Endothelial cell of umbilical vein (primary cell): ENCODE measurements around the gene PRRT1. TPM values are rescaled to one million over a fixed set of nuclear protein-coding genes. Genes with fewer than 3 reads are reported as not detected.

ENCODE experiments used
- BruUV-seq: library from RNA; stranded (reverse); fragments of 400-500 nt; replicated peaks from 2 replicates; lab custom pipeline; 2021; lab: Mats Ljungman, UMichigan
- CTCF ChIA-PET: fragments of 300-600, 350-600 bp; sonication (Branson Sonifier 250); formaldehyde crosslinking; loops from one replicate; lab custom pipeline; 2021; ENCODE audit warnings: antibody characterized with exemption, inconsistent platforms; lab: Charles Lee
- POLR2A ChIA-PET: fragments of 300-600, 350-600 bp; sonication (Branson Sonifier 250); formaldehyde crosslinking; loops from one replicate; lab custom pipeline; 2021; ENCODE audit warnings: antibody characterized with exemption, inconsistent platforms; lab: Charles Lee
- DNase-seq: peaks from one replicate; pipeline ENCODE4 v3.0.0-alpha.2; 2011; ENCODE audit warnings: low read depth, low spot score
- FAIRE-seq: peaks from 2 replicates; lab custom pipeline; 2011; peaks lifted over from hg19 to GRCh38; lab: Jason Lieb, UNC
- H2AFZ ChIP-seq: 2 replicates; pipeline ENCODE4 v1.6.0; 2012; ENCODE audit warnings: low read depth, low read length, control low read depth, inconsistent platforms
- H3K27ac ChIP-seq: 2 replicates; pipeline ENCODE4 v1.5.1; 2011; ENCODE audit warnings: low read depth, mild to moderate bottlenecking, control low read depth, low read length, moderate library complexity; ENCODE audit not compliant: insufficient read depth
- H3K27me3 ChIP-seq, 2 experiments: 2 replicates each; pipeline versions ENCODE4 v1.6.0 to v1.6.1; 2011; ENCODE audit warnings: low read length in 2 of 2, mixed read lengths in 1 of 2; ENCODE audit not compliant: control insufficient read depth in 2 of 2, insufficient read depth in 2 of 2
- H3K36me3 ChIP-seq, 2 experiments: 2 replicates in 1 of 2; 3 replicates in 1 of 2; pipeline ENCODE4 v1.5.1; 2011; ENCODE audit warnings: low read length in 2 of 2, mild to moderate bottlenecking in 1 of 2, moderate library complexity in 1 of 2; ENCODE audit not compliant: control insufficient read depth in 2 of 2, insufficient read depth in 2 of 2; ENCODE audit errors: extremely low read depth in 1 of 2
- H3K4me1 ChIP-seq: 3 replicates; pipeline ENCODE4 v1.5.1; 2011; ENCODE audit warnings: mild to moderate bottlenecking, low read length; ENCODE audit not compliant: control insufficient read depth, insufficient read depth; ENCODE audit errors: extremely low read depth
- H3K4me2 ChIP-seq: 2 replicates; pipeline ENCODE4 v1.6.1; 2011; ENCODE audit warnings: low read length, control low read depth, mixed read lengths; ENCODE audit not compliant: insufficient read depth
- H3K4me3 ChIP-seq, 3 experiments: fragments of 200-600 bp in 1 of 3; sonication (generic), shearing (Covaris generic) in 1 of 3; replicated peaks in 1 of 3; 2 replicates each; pipeline ENCODE4 v1.5.1; 2011 to 2016; ENCODE audit warnings: control low read depth in 3 of 3, low read length in 3 of 3, mild to moderate bottlenecking in 2 of 3, inconsistent platforms in 1 of 3, low read depth in 1 of 3, moderate library complexity in 1 of 3; ENCODE audit not compliant: insufficient read depth in 1 of 3
- H3K79me2 ChIP-seq: 2 replicates; pipeline ENCODE4 v1.6.0; 2012; ENCODE audit warnings: low read length, inconsistent platforms; ENCODE audit not compliant: control insufficient read depth, insufficient read depth
- H3K9ac ChIP-seq: replicated peaks from 2 replicates; pipeline ENCODE3; 2011; ENCODE audit warnings: low read length, control low read depth; ENCODE audit not compliant: insufficient read depth; ENCODE audit errors: extremely low read depth
- H3K9me1 ChIP-seq: replicated peaks from 3 replicates; pipeline ENCODE4 v1.6.0; 2011; ENCODE audit warnings: mild to moderate bottlenecking, low read length; ENCODE audit not compliant: control insufficient read depth, insufficient read depth; ENCODE audit errors: extremely low read depth
- H3K9me3 ChIP-seq: replicated peaks from 2 replicates; pipeline ENCODE4 v1.5.1; 2012; ENCODE audit warnings: low read length, inconsistent platforms; ENCODE audit not compliant: control insufficient read depth, insufficient read depth
- H4K20me1 ChIP-seq: replicated peaks from 2 replicates; pipeline ENCODE3; 2011; ENCODE audit warnings: mild to moderate bottlenecking, low read length; ENCODE audit not compliant: control insufficient read depth, insufficient read depth; ENCODE audit errors: extremely low read depth
- CTCF ChIP-seq, 2 donors: IDR thresholded peaks; 1 replicate in 1 of 2; 2 replicates in 1 of 2; pipeline ENCODE4 v1.5.1; 2011; ENCODE audit warnings: low read length in 2 of 2, mild to moderate bottlenecking in 2 of 2, moderate library complexity in 2 of 2, control low read depth in 1 of 2, inconsistent platforms in 1 of 2, low read depth in 1 of 2; ENCODE audit not compliant: insufficient read depth in 1 of 2; ENCODE audit errors: extremely low read depth in 1 of 2
- GATA2 ChIP-seq: IDR thresholded peaks from 2 replicates; pipeline ENCODE4 v1.7.0; 2011; ENCODE audit warnings: low read depth, mild to moderate bottlenecking, moderate library complexity, mixed read lengths, low read length; ENCODE audit not compliant: insufficient read length, insufficient read depth
- JUN ChIP-seq: IDR thresholded peaks from 2 replicates; pipeline ENCODE4 v1.6.1; 2011; ENCODE audit warnings: borderline replicate concordance, low read depth; ENCODE audit not compliant: insufficient read length, insufficient read depth
- POLR2A ChIP-seq: IDR thresholded peaks from 2 replicates; pipeline ENCODE4 v1.6.1; 2012; ENCODE audit warnings: low read depth, mild to moderate bottlenecking, control low read depth, low read length
- POLR2AphosphoS5 ChIP-seq: IDR thresholded peaks from 2 replicates; pipeline ENCODE4 v1.6.1; 2012; ENCODE audit warnings: low read depth, mild to moderate bottlenecking, control low read depth, low read length, moderate library complexity; ENCODE audit not compliant: insufficient read depth
- dilution Hi-C: fragments of 300-500 bp; cut with MboI; formaldehyde crosslinking; loops from one replicate; pipeline ENCODE4 v1.15.0; 2019; ENCODE audit warnings: low sequenced_read_pairs; ENCODE audit not compliant: extremely low pct_ligation_motif_present
- intact Hi-C: fragments of 100-400 bp; cut with micrococcal nuclease; formaldehyde crosslinking; loops from one replicate; pipeline ENCODE4 v1.10.0; 2022
- polyA plus RNA-seq, 4 experiments: library from polyadenylated mRNA; depleted of rRNA in 3 of 4; stranded (reverse) in 3 of 4; unstranded in 1 of 4; fragments of >200 nt; gene quantifications; 2 replicates each; pipeline versions ENCODE4 v1.2.1 to v1.2.3, GENCODE V29; 2011 to 2012; ENCODE audit warnings: missing spikeins in 1 of 4
- total RNA-seq: library from RNA; stranded (reverse); gene quantifications from 2 replicates; pipeline ENCODE4 v1.2.3, GENCODE V29; 2021

PRRT1 gene
- total and polyA plus RNA-seq, 2 donors (not counting 3 experiments of a cell fraction or from before 2014, with no cell fraction given) = 0.55 to 1.3 TPM

DNA sequence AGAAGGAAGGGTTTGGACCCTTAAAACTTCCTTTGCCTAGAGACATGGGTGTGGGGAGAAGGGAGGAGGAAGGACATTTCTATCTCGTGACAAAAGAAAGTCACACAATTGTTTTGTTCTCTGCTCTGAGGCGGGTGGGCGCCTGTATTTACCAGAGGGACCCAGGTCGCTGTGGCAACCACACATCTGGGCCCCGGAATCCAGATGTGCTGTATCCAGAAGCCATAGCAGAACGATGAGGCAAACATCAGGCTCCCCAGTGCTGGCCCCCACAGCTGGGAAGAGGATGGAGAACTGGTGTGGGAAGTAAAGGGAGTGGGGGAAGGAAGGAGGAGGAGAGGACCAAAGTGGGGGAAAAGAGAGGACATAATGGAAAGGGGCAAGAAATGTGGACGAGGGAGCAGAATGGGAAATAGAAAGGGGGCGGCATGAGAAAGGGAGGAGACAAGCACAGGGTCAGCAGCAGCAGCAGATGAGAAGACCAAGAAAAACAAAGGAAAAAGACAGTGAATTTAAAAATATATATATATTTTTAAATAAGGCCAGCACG lies 39.2 kb downstream of the PRRT1 start:
- Histone ChIP-seq H2AFZ (no peak overlapping the region), H3K9me3 (no peaks in the 10 kb centered on the region), H3K79me2 (no peaks in the 10 kb centered on the region), H3K4me2 (no peak overlapping the region), H4K20me1 (no peaks in the 10 kb centered on the region), H3K27me3 (peaks cover 11 to 17% of the 10 kb centered on the region in 2 experiments), H3K4me1 (no peaks in the 10 kb centered on the region), H3K27ac (no peak overlapping the region), H3K36me3 (peaks cover 4 to 25% of the 10 kb centered on the region in 2 experiments), H3K4me3 (no peak overlapping the region), H3K9ac (no peak overlapping the region), H3K9me1 (no peaks in the 10 kb centered on the region)
- dilution Hi-C loops = no loop called here
- FAIRE-seq = no peak
- TF ChIP-seq GATA2 (no peak), JUN (no peak), POLR2AphosphoS5 (no peak), POLR2A (no peak), CTCF (IDR thresholded peaks at IDR 0.05; ENCODE audit: extremely low read depth in 1 of 2, insufficient read depth in 1 of 2, low read depth in 1 of 2, low read length in 2 of 2) (no peak)
- intact Hi-C loops = loop anchor here (10.0 kb wide), 1 partner anchor 302 kb away; no protein-coding TSS in a partner anchor
- no peak for DNase-seq
- no TSS peak for BruUV-seq
- POLR2A ChIA-PET = no interaction called here
- CTCF ChIA-PET = no interaction called here
